ENCODE measurements around the gene POLR3A. TPM values are rescaled to one million over a fixed set of nuclear protein-coding genes. Genes with fewer than 3 reads are reported as not detected.

POLR3A gene
- total RNA-seq, 6 experiments from 2014 or later = 5.5 to 8.5 (median 6.4) TPM

- no CpG with 5 or more reads among the region's 6 CpGs for WGBS (ENCODE audit: insufficient coverage, low coverage, low lambda C conversion rate, missing lambda C conversion rate)
- Histone ChIP-seq H3K36me3 (no peaks in the 10 kb centered on the region), H3K4me1 (peaks cover 0 to 3% (median 0%) of the 10 kb centered on the region in 4 donors), H3K27me3 (no peaks in the 10 kb centered on the region), H3K27ac (no peak overlapping the region), H3K4me3 (no peak overlapping the region), H3K9me3 (no peaks in the 10 kb centered on the region)
- ATAC-seq (no peak), DNase-seq (no peak)
- TF ChIP-seq CTCF (IDR thresholded peaks at IDR 0.05) (no peak), POLR2A (IDR thresholded peaks at IDR 0.05) (no peak)
- intact Hi-C loops (cut with DNase I) = no loop called here
Measured at GRCh38 chr10:77941790-77942189, 87.5 kb downstream of the POLR3A start.

GRCh38 chr10:77940627-77941026 is 88.7 kb downstream of the POLR3A start:
- Histone ChIP-seq H3K27me3 (no peaks in the 10 kb centered on the region), H3K4me1 (peaks cover 0 to 3% (median 0%) of the 10 kb centered on the region in 4 donors), H3K9me3 (no peaks in the 10 kb centered on the region), H3K36me3 (no peaks in the 10 kb centered on the region), H3K4me3 (no peak overlapping the region), H3K27ac (no peak overlapping the region)
- DNase-seq = no peak
- no peak for TF ChIP-seq POLR2A (IDR thresholded peaks at IDR 0.05)
- no peak for TF ChIP-seq CTCF (IDR thresholded peaks at IDR 0.05)
- WGBS (ENCODE audit: insufficient coverage, low coverage, low lambda C conversion rate, missing lambda C conversion rate) = 25% methylated on average over 1 of the region's 3 CpGs
- intact Hi-C loops (cut with DNase I) = no loop called here
- ATAC-seq = no peak

GRCh38 chr10:77940225-77940624 is 89.1 kb downstream of the POLR3A start:
- no peak overlapping the region for H3K27ac ChIP-seq
- H3K4me3 ChIP-seq = no peak overlapping the region
- TF ChIP-seq CTCF (IDR thresholded peaks at IDR 0.05) = no peak
- TF ChIP-seq POLR2A (IDR thresholded peaks at IDR 0.05) = no peak
- H3K27me3 ChIP-seq = no peaks in the 10 kb centered on the region
- WGBS (ENCODE audit: insufficient coverage, low coverage, low lambda C conversion rate, missing lambda C conversion rate) = 70% methylated on average over 2 of the region's 2 CpGs
- ATAC-seq = no peak
- H3K36me3 ChIP-seq = no peaks in the 10 kb centered on the region
- no peaks in the 10 kb centered on the region for H3K4me1 ChIP-seq
- H3K9me3 ChIP-seq = no peaks in the 10 kb centered on the region
- intact Hi-C loops (cut with DNase I) = no loop called here
- DNase-seq = no peak

DNA sequence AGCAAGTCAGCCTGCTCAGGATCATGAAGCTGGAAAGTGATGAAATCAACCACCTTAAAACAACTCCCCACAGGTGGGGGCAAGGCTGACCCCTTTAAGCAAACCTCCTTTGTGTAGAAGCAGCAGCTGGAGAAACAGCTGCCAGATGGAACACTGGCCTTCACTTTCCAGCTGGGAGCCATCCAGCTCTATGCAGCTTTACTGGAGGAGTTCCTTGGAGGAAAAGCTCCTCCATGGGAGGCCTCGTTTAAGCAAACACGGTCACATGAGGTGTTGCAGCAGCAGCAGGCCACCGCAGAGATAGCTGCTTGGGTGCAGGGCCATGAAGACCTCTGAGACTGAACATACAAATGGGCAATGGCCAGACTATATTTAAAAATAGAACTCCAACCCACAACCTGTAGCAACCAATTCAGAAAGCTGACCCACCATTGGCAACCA is 89.7 kb downstream of the POLR3A start:
- H3K27ac ChIP-seq = no peak overlapping the region
- WGBS (ENCODE audit: insufficient coverage, low coverage, low lambda C conversion rate, missing lambda C conversion rate) = 77% methylated on average over 3 of the region's 3 CpGs
- no peak for DNase-seq

More for the DNA sequence above, 89.7 kb downstream of the POLR3A start:
- Histone ChIP-seq H3K4me1 (no peaks in the 10 kb centered on the region), H3K4me3 (no peak overlapping the region), H3K36me3 (no peaks in the 10 kb centered on the region), H3K27me3 (no peaks in the 10 kb centered on the region), H3K9me3 (no peaks in the 10 kb centered on the region)
- no peak for ATAC-seq
- intact Hi-C loops (cut with DNase I) = no loop called here
- TF ChIP-seq CTCF (IDR thresholded peaks at IDR 0.05) (no peak), POLR2A (IDR thresholded peaks at IDR 0.05) (no peak)

Measured in right lobe of liver (tissue), 6 donors.